GM19023 (cell line): ENCODE data around the gene TTC21B.
"Not testable (repeated sequence)": the region's sequence is repeated elsewhere in the genome, so short reads cannot be mapped to it uniquely, and the experiment has no call there.

Source experiments
- ATAC-seq: cut with Tn5 transposase; IDR thresholded peaks from one replicate; pipeline ENCODE4 v1.9.1; 2021; ENCODE audit warnings: mild to moderate bottlenecking, moderate library complexity; ENCODE audit not compliant: unreplicated experiment

Gene TTC21B

GRCh38 chr2:165953655-165954606 lies at the start of gene TTC21B:
TSS of gene TTC21B (minus strand) at chr2:165953776. CDS start at chr2:165953705, 71 bp downstream.
- ATAC-seq = peak; percentile 98

- ATAC-seq = no peak
These were observed 46.8 kb upstream of the TTC21B start for GRCh38 chr2:166000401-166000800.

GRCh38 chr2:165990846-165991245 lies 37.3 kb upstream of the TTC21B start:
- no peak for ATAC-seq

GRCh38 chr2:165989851-165990250 lies 36.3 kb upstream of the TTC21B start:
- ATAC-seq = no peak

GRCh38 chr2:165985120-165985519 lies 31.5 kb upstream of the TTC21B start:
- no peak for ATAC-seq

GRCh38 chr2:165972161-165972560 lies 18.6 kb upstream of the TTC21B start:
- ATAC-seq = not testable (repeated sequence)

- ATAC-seq = no peak
These were observed 17.1 kb upstream of the TTC21B start for GRCh38 chr2:165970663-165971062.

GRCh38 chr2:165969227-165969626 lies 15.7 kb upstream of the TTC21B start:
- no peak for ATAC-seq

GRCh38 chr2:165967746-165968145 lies 14.2 kb upstream of the TTC21B start:
- ATAC-seq = no peak

GRCh38 chr2:165961818-165962217 lies 8.2 kb upstream of the TTC21B start:
- no peak for ATAC-seq

GRCh38 chr2:165959371-165959770 lies 5.8 kb upstream of the TTC21B start:
- no peak for ATAC-seq

GRCh38 chr2:165958313-165958960 lies 4.9 kb upstream of the TTC21B start:
- ATAC-seq = no peak

GRCh38 chr2:165957030-165957675 lies 3.6 kb upstream of the TTC21B start:
- ATAC-seq = no peak

GRCh38 chr2:165953306-165953654 lies 296 bp downstream of the TTC21B start:
- peak; percentile 50 for ATAC-seq

GRCh38 chr2:165952741-165953211 lies 800 bp downstream of the TTC21B start:
- ATAC-seq = no peak

- no peak for ATAC-seq
These were observed 1.5 kb downstream of the TTC21B start for GRCh38 chr2:165952085-165952484.

GRCh38 chr2:165950438-165950837 lies 3.1 kb downstream of the TTC21B start:
- ATAC-seq = no peak

- ATAC-seq = no peak
These were observed 11.7 kb downstream of the TTC21B start for GRCh38 chr2:165941827-165942226.

GRCh38 chr2:165938237-165938636 lies 15.3 kb downstream of the TTC21B start:
- no peak for ATAC-seq

GRCh38 chr2:165933211-165933910 lies 20.2 kb downstream of the TTC21B start:
- no peak for ATAC-seq

GRCh38 chr2:165927774-165928173 lies 25.8 kb downstream of the TTC21B start:
- ATAC-seq = no peak
